Measurements from ENCODE around the gene NLRP11.

DNA sequence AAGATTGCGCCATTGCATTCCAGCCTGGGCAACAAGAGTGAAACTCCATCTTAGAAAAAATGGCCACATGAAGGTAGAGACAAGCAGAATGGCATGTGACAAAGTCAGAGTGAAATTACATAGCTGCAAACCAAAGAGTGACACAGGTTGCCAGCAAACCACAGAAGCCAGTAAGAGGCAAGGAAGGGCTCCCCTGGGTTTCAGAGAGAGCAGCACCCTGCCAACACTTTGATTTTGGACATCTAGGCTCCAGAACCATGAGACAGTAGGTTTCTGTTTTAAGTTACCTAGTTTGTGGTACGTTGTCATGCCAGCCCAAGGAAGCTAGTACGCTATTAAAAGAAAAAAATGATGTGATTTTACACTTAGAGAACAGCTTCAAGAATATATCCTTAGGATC, 6.5 kb upstream of the NLRP11 start:
- TF ChIP-seq PCBP2 (IDR thresholded peaks at IDR 0.05; ENCODE audit: low read depth, low read length, poor library complexity, severe bottlenecking) (no peak), NR3C1 (CRISPR knock-in tag; IDR thresholded peaks at IDR 0.05) (no peak)
- TF ChIP-seq, protein P1, sequence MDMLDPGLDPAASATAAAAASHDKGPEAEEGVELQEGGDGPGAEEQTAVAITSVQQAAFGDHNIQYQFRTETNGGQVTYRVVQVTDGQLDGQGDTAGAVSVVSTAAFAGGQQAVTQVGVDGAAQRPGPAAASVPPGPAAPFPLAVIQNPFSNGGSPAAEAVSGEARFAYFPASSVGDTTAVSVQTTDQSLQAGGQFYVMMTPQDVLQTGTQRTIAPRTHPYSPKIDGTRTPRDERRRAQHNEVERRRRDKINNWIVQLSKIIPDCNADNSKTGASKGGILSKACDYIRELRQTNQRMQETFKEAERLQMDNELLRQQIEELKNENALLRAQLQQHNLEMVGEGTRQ (CRISPR knock-in tag; IDR thresholded peaks at IDR 0.05) = no peak
